Measurements from ENCODE around the gene CARD8.

CARD8 gene

DNA sequence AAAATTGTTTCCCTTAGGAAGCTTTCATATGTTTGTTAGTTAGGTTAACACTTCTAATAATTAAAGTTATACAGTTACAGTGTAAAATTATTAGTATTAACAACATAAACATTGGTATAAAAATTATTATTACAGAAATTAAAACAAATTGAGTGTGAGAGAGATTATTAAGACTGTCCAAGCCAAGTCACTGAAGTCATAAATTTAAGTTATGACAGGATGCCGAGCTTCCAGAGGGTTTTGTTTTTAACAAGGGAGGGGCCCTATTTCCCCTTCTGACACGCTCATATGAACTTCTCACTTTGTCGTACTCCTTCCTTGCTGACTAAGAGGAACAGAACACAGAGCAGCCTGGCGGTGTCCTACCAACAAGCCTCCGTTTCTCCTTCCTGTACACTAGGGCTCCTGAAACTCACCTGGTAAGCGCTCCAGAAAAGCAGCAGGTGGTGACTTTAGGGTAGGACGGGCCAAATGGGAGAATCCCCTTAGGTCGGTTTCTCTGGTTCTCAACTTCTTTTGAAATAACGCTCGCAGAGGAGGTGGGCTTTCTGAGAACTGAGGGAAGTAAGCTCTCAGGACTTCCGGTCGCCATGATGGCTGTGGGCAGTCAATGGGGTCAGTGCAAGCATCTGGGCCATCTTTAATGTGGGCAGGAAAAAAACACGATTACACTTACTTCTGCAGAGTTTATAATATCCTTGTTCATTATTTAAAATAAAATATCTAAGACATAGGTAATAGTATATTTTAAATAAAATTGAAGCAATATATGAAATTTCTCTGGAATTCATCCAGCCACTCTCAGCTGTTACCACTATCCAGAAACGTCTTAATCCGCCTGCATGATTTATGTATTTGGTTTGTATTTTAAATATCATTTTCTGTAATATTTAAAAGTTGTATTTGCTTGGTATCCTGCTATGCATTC, at the start of gene CARD8:
CARD8 (minus strand) TSS at position 537 of the 928 bp plus-strand sequence. CDS start 14,892 bp downstream, outside the sequence.
- no peaks in the 10 kb centered on the region for H3K27me3 ChIP-seq (ENCODE audit: control insufficient read depth, insufficient read depth, low read length)
- H3K9ac ChIP-seq: peak within 1 kb of the TSS; percentile 32
- peak within 1 kb of the TSS; percentile 84 for H2AFZ ChIP-seq
- peak within 1 kb of the TSS; percentile 90 for H3K4me3 ChIP-seq (ENCODE audit: low read depth, low read length)
- peak within 1 kb of the TSS; percentile 80 for H3K4me2 ChIP-seq (ENCODE audit: low read length)
- peak within 1 kb of the TSS; percentile 92 for H3K27ac ChIP-seq
- no peak for TF ChIP-seq CTCF (IDR thresholded peaks at IDR 0.05)
- H3K9me3 ChIP-seq (ENCODE audit: control insufficient read depth, low read length): no peaks in the 10 kb centered on the region
- H3K79me2 ChIP-seq: no peaks in the 10 kb centered on the region
- H3K4me1 ChIP-seq: peaks cover 5% of the 10 kb centered on the region
- no peaks in the 10 kb centered on the region for H3K36me3 ChIP-seq (ENCODE audit: control insufficient read depth, insufficient read depth, low read length)

GRCh38 chr19:48303866-48304265, 48.2 kb upstream of the CARD8 start:
- no peak overlapping the region for H3K4me2 ChIP-seq (ENCODE audit: low read length)
- H3K4me1 ChIP-seq: no peaks in the 10 kb centered on the region
- no peak overlapping the region for H3K9ac ChIP-seq
- TF ChIP-seq CTCF (IDR thresholded peaks at IDR 0.05): no peak
- H3K27me3 ChIP-seq (ENCODE audit: control insufficient read depth, insufficient read depth, low read length): no peaks in the 10 kb centered on the region
- no peak overlapping the region for H3K4me3 ChIP-seq (ENCODE audit: low read depth, low read length)
- H3K79me2 ChIP-seq: no peaks in the 10 kb centered on the region
- no peaks in the 10 kb centered on the region for H3K9me3 ChIP-seq (ENCODE audit: control insufficient read depth, low read length)
- H3K36me3 ChIP-seq (ENCODE audit: control insufficient read depth, insufficient read depth, low read length): no peaks in the 10 kb centered on the region
- no peak overlapping the region for H2AFZ ChIP-seq
- no peak overlapping the region for H3K27ac ChIP-seq

DNA sequence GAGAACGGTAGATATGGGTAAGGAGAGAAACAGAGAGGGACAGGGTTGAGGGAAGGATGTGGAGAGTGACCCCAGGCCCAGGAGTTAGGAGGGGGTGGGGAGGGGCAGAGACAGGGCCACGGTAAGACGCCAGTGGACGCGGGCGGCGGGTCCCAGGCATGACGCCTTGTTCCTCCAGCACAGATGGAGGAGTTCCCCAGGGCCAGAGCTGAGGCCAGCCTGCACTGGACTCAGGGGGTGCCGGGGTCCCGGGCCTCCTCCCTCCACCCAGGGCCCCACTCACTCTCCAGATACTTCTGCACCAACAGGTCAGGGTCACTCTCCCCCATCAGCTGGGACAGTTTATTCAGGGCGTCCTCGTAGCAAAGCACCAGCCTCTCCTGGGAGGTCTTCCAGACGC, 47.7 kb upstream of the CARD8 start:
- Histone ChIP-seq H3K4me2 (ENCODE audit: low read length) (no peak overlapping the region), H3K4me1 (no peaks in the 10 kb centered on the region), H3K27me3 (ENCODE audit: control insufficient read depth, insufficient read depth, low read length) (no peaks in the 10 kb centered on the region), H3K79me2 (no peaks in the 10 kb centered on the region), H3K36me3 (ENCODE audit: control insufficient read depth, insufficient read depth, low read length) (no peaks in the 10 kb centered on the region), H3K4me3 (ENCODE audit: low read depth, low read length) (no peak overlapping the region), H2AFZ (no peak overlapping the region), H3K9me3 (ENCODE audit: control insufficient read depth, low read length) (no peaks in the 10 kb centered on the region), H3K9ac (no peak overlapping the region), H3K27ac (no peak overlapping the region)
- TF ChIP-seq CTCF (IDR thresholded peaks at IDR 0.05): no peak

DNA sequence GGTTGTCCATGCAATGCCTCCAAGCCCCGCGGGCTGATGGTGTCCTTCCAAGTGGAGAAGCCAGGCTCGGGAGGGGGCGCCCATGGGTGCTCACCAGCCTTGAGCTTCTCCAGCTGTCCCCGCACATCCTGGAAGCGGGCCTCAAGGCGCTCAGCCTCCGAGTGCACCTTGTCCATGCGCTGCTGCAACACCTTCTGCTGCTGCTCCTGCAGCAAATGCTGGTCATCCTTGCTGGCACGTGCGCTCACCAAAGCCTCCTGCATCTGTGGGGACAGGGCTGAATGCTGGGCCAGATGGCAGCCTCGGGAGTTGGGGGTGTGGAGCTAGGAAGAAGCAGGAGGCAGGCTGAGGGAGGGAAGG, 46.9 kb upstream of the CARD8 start:
- no peaks in the 10 kb centered on the region for H3K9me3 ChIP-seq (ENCODE audit: control insufficient read depth, low read length)
- TF ChIP-seq CTCF (IDR thresholded peaks at IDR 0.05): no peak

More for the DNA sequence above, 46.9 kb upstream of the CARD8 start:
- Histone ChIP-seq H3K4me2 (ENCODE audit: low read length) (no peak overlapping the region), H2AFZ (no peak overlapping the region), H3K79me2 (no peaks in the 10 kb centered on the region), H3K36me3 (ENCODE audit: control insufficient read depth, insufficient read depth, low read length) (no peaks in the 10 kb centered on the region), H3K4me1 (no peaks in the 10 kb centered on the region), H3K4me3 (ENCODE audit: low read depth, low read length) (no peak overlapping the region), H3K27ac (no peak overlapping the region), H3K9ac (no peak overlapping the region), H3K27me3 (ENCODE audit: control insufficient read depth, insufficient read depth, low read length) (no peaks in the 10 kb centered on the region)
